ENCODE results near the gene PTRH2.

GRCh38 chr17:59693582-59693981, 13.6 kb downstream of the PTRH2 start:
- TF ChIP-seq CTCF (IDR thresholded peaks at IDR 0.05) (no peak), ZFX (IDR thresholded peaks at IDR 0.05; ENCODE audit: borderline replicate concordance) (no peak)
